ENCODE data around the gene BCL3. TPM values are rescaled to one million over a fixed set of nuclear protein-coding genes. Genes with fewer than 3 reads are reported as not detected.

The BCL3 gene
- total RNA-seq, 1 experiment from 2014 or later, result 2.2 TPM

DNA sequence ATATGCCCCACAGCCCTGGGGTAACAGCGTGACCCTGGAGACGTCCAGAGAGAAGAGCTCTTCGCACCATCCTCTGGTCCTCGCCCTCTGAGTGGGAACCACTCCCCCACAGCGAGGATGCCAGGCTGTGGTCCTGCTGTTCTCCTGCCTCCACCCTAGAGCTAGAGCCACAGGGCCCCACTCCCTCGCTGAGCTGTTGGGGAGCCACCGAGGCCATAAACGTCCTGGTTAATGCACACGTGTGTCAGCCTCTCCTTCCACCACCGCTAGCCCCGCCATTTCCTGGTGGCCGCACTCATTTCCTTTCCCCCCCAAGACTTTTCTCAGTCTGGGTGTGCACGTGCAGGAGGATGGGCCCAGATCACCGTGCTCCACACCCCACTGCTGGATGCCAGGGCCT, 38.0 kb upstream of the BCL3 start:
- H2AK5ac ChIP-seq (ENCODE audit: insufficient read length, low read length), result no peak overlapping the region
- no peak overlapping the region for H2BK15ac ChIP-seq (ENCODE audit: low read depth, low read length)
- no peak overlapping the region for H3K56ac ChIP-seq (ENCODE audit: insufficient read length, low read depth, low read length)
- H3K9ac ChIP-seq (ENCODE audit: extremely low read depth, insufficient read length, low read length), result no peak overlapping the region
- H4K91ac ChIP-seq (ENCODE audit: insufficient read length, low read depth, low read length), result no peak overlapping the region
- no peak overlapping the region for H3K27ac ChIP-seq (ENCODE audit: insufficient read length, low read depth, low read length)
- H3K4me1 Mint-ChIP-seq, result no peaks in the 10 kb centered on the region
- H3K36me3 Mint-ChIP-seq (ENCODE audit: insufficient read depth in 1 of 3, low read depth in 3 of 3), result peaks cover 12% of the 10 kb centered on the region in 3 experiments
- no peaks in the 10 kb centered on the region for H3K27me3 ChIP-seq (ENCODE audit: insufficient read depth, low read length)
- H4K5ac ChIP-seq (ENCODE audit: insufficient read length, low read depth, low read length), result no peak overlapping the region
- H3K23ac ChIP-seq (ENCODE audit: insufficient read length, low read depth, low read length), result no peak overlapping the region
- H3K79me1 ChIP-seq (ENCODE audit: insufficient read depth, low read depth, low read length, poor library complexity, severe bottlenecking), result no peaks in the 10 kb centered on the region
- no CpG with 5 or more reads among the region's 14 CpGs for WGBS (ENCODE audit: extremely low coverage, insufficient read length, low lambda C conversion rate)
- peaks cover 3% of the 10 kb centered on the region for H3K23me2 ChIP-seq (ENCODE audit: insufficient read length, low read depth, low read length, poor library complexity, severe bottlenecking)
- peaks cover 5% of the 10 kb centered on the region for H3K9me3 ChIP-seq (ENCODE audit: control insufficient read depth, low read depth, low read length)
- no peak overlapping the region for H3K4me3 Mint-ChIP-seq
- TF ChIP-seq, protein P1, sequence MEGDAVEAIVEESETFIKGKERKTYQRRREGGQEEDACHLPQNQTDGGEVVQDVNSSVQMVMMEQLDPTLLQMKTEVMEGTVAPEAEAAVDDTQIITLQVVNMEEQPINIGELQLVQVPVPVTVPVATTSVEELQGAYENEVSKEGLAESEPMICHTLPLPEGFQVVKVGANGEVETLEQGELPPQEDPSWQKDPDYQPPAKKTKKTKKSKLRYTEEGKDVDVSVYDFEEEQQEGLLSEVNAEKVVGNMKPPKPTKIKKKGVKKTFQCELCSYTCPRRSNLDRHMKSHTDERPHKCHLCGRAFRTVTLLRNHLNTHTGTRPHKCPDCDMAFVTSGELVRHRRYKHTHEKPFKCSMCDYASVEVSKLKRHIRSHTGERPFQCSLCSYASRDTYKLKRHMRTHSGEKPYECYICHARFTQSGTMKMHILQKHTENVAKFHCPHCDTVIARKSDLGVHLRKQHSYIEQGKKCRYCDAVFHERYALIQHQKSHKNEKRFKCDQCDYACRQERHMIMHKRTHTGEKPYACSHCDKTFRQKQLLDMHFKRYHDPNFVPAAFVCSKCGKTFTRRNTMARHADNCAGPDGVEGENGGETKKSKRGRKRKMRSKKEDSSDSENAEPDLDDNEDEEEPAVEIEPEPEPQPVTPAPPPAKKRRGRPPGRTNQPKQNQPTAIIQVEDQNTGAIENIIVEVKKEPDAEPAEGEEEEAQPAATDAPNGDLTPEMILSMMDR (conservative IDR thresholded peaks at IDR 0.05), result no peak
- no peak overlapping the region; the same call in 1 of the 2 replicates for H3K14ac ChIP-seq (ENCODE audit: insufficient read depth, low read length)
- H3T11ph ChIP-seq (ENCODE audit: low read length), result no peak overlapping the region
- H3K9me3 Mint-ChIP-seq, result peaks cover 15% of the 10 kb centered on the region in 2 experiments
- no peaks in the 10 kb centered on the region for H3K4me1 ChIP-seq (ENCODE audit: insufficient read depth, low read length)
- no peak overlapping the region for H2BK120ac ChIP-seq (ENCODE audit: low read depth, low read length, poor library complexity, severe bottlenecking)
- peaks cover 6% of the 10 kb centered on the region for H3K27me3 Mint-ChIP-seq (ENCODE audit: low read depth)
- no peak overlapping the region for H3K18ac ChIP-seq (ENCODE audit: insufficient read length, low read depth, low read length)
- no peaks in the 10 kb centered on the region for H4K20me1 ChIP-seq (ENCODE audit: control insufficient read depth, insufficient read depth, insufficient read length)
- no peak overlapping the region for H2AFZ ChIP-seq (ENCODE audit: low read length)
- H3K4me2 ChIP-seq (ENCODE audit: insufficient read depth, insufficient read length, low read length), result no peak overlapping the region
- H2BK20ac ChIP-seq (ENCODE audit: low read depth, low read length, poor library complexity, severe bottlenecking), result no peak overlapping the region
- H3K4ac ChIP-seq (ENCODE audit: low read depth, low read length), result no peak overlapping the region
- no peak overlapping the region for H2BK5ac ChIP-seq (ENCODE audit: insufficient read length, low read length)
- no peak overlapping the region for H3K27ac Mint-ChIP-seq
- no peak overlapping the region for H4K8ac ChIP-seq (replicated peaks; ENCODE audit: insufficient read length, low read depth, low read length)
- no peak for DNase-seq
- no peak overlapping the region for H2BK12ac ChIP-seq (ENCODE audit: insufficient read length, low read depth, low read length)
- H3K79me2 ChIP-seq (ENCODE audit: insufficient read depth, low read length), result 0 out of 2 replicates have a peak, but pooled peaks cover 2% of the 10 kb centered on the region

Measured in H9 (cell line).